Fibroblast of skin of right biceps (primary cell): Measurements from ENCODE around the gene ERGIC1.
"Not testable (repeated sequence)": the region's sequence is repeated elsewhere in the genome, so short reads cannot be mapped to it uniquely, and the experiment has no call there.

Experiments used
- DNase-seq: peaks from one replicate; pipeline ENCODE4 v3.0.0-alpha.2; 2013

ERGIC1 gene

GRCh38 chr5:172849606-172850453 is 15.8 kb downstream of the ERGIC1 start:
- DNase-seq = no peak

- no peak for DNase-seq
Observed at GRCh38 chr5:172850454-172850797, 16.4 kb downstream of the ERGIC1 start.

- not testable (repeated sequence) for DNase-seq
Observed at GRCh38 chr5:172851254-172851653, 17.2 kb downstream of the ERGIC1 start.

GRCh38 chr5:172852490-172853354 is 18.7 kb downstream of the ERGIC1 start:
- peak; percentile 71 for DNase-seq

GRCh38 chr5:172853355-172853975 is 19.4 kb downstream of the ERGIC1 start:
- DNase-seq = peak; percentile 69

GRCh38 chr5:172854451-172854871 is 20.4 kb downstream of the ERGIC1 start:
- DNase-seq = no peak

GRCh38 chr5:172854971-172855370 is 20.9 kb downstream of the ERGIC1 start:
- no peak for DNase-seq

- DNase-seq = no peak
Observed at GRCh38 chr5:172855597-172856292, 21.7 kb downstream of the ERGIC1 start.

- no peak for DNase-seq
Observed at GRCh38 chr5:172856336-172856735, 22.3 kb downstream of the ERGIC1 start.

GRCh38 chr5:172857982-172858381 is 23.9 kb downstream of the ERGIC1 start:
- DNase-seq = no peak

- no peak for DNase-seq
Observed at GRCh38 chr5:172858511-172858989, 24.5 kb downstream of the ERGIC1 start.

- peak; percentile 64 for DNase-seq
Observed at GRCh38 chr5:172858990-172859811, 25.1 kb downstream of the ERGIC1 start.

- no peak for DNase-seq
Observed at GRCh38 chr5:172859966-172860365, 25.9 kb downstream of the ERGIC1 start.

GRCh38 chr5:172860520-172861443 is 26.7 kb downstream of the ERGIC1 start:
- no peak for DNase-seq

GRCh38 chr5:172861461-172861860 is 27.4 kb downstream of the ERGIC1 start:
- DNase-seq = no peak

- no peak for DNase-seq
Observed at GRCh38 chr5:172862165-172862801, 28.2 kb downstream of the ERGIC1 start.

GRCh38 chr5:172864171-172864570 is 30.1 kb downstream of the ERGIC1 start:
- DNase-seq = not testable (repeated sequence)

GRCh38 chr5:172864747-172865146 is 30.7 kb downstream of the ERGIC1 start:
- DNase-seq = no peak

- DNase-seq = no peak
Observed at GRCh38 chr5:172866378-172866777, 32.3 kb downstream of the ERGIC1 start.
